Natural killer cell treated with Interleukin-12 subunit alpha and Interleukin-12 subunit beta and Interleukin-15 and Interleukin-18, amount 100 ng/mL, for 72 hours (primary cell): ENCODE results near the gene AFTPH. TPM values are rescaled to one million over a fixed set of nuclear protein-coding genes. Genes with fewer than 3 reads are reported as not detected.

ENCODE experiments used
- ATAC-seq, 2 donors: fragments of 150-1000 bp; cut with Tn5 transposase in 1 of 2; sonication (Bioruptor Pico), chemical (Tn5 transposase) in 1 of 2; 2 replicates each; pipeline ENCODE4 v1.10.0; 2021
- DNase-seq: peaks from one replicate; pipeline ENCODE4 v3.0.0; 2022; ENCODE audit warnings: low spot score
- H3K27ac Mint-ChIP-seq, 2 donors: 1 replicate in 1 of 2; 2 replicates in 1 of 2; pipeline ENCODE4 v1.8.0; 2022; ENCODE audit warnings: mixed read lengths in 2 of 2, mild to moderate bottlenecking in 1 of 2, moderate library complexity in 1 of 2
- H3K27me3 Mint-ChIP-seq, 2 donors: 1 replicate in 1 of 2; 2 replicates in 1 of 2; pipeline ENCODE4 v1.8.0; 2022; ENCODE audit warnings: mixed read lengths in 2 of 2
- H3K36me3 Mint-ChIP-seq: one replicate; pipeline ENCODE4 v1.8.0; 2022; ENCODE audit warnings: mixed read lengths
- H3K4me1 Mint-ChIP-seq, 2 donors: 1 replicate in 1 of 2; 2 replicates in 1 of 2; pipeline ENCODE4 v1.8.0; 2022; ENCODE audit warnings: low read depth in 2 of 2, mixed read lengths in 2 of 2, mild to moderate bottlenecking in 1 of 2
- H3K4me3 Mint-ChIP-seq: one replicate; pipeline ENCODE4 v1.8.0; 2022; ENCODE audit warnings: mixed read lengths
- H3K9me3 Mint-ChIP-seq: 2 replicates; pipeline ENCODE4 v1.8.0; 2022; ENCODE audit warnings: mixed read lengths
- total RNA-seq, 2 donors: library from RNA; stranded (reverse); gene quantifications; one replicate each; pipeline ENCODE4 v1.2.3, GENCODE V29; 2022

AFTPH gene
- total RNA-seq, 2 donors from 2014 or later: 38.7 to 49.0 TPM

GRCh38 chr2:64538764-64539433 is 14.8 kb downstream of the AFTPH start:
- peaks cover 47 to 59% of the 10 kb centered on the region in 2 donors for H3K4me1 Mint-ChIP-seq
- no peaks in the 10 kb centered on the region for H3K27me3 Mint-ChIP-seq
- H3K27ac Mint-ChIP-seq: peak overlapping the region; percentile 35 to 57
- ATAC-seq (peak; percentile 87 to 89), DNase-seq (no peak)
- peak overlapping the region; percentile 59 for H3K4me3 Mint-ChIP-seq
- no peaks in the 10 kb centered on the region for H3K9me3 Mint-ChIP-seq
- H3K36me3 Mint-ChIP-seq: no peaks in the 10 kb centered on the region

GRCh38 chr2:64540615-64541014 is 16.5 kb downstream of the AFTPH start:
- no peaks in the 10 kb centered on the region for H3K9me3 Mint-ChIP-seq
- H3K4me1 Mint-ChIP-seq: peaks cover 45 to 46% of the 10 kb centered on the region in 2 donors
- no peak overlapping the region for H3K27ac Mint-ChIP-seq
- no peaks in the 10 kb centered on the region for H3K27me3 Mint-ChIP-seq
- H3K36me3 Mint-ChIP-seq: no peaks in the 10 kb centered on the region
- DNase-seq: no peak
- ATAC-seq: no peak
- H3K4me3 Mint-ChIP-seq: no peak overlapping the region

- no peaks in the 10 kb centered on the region for H3K36me3 Mint-ChIP-seq
- ATAC-seq (no peak), DNase-seq (no peak)
- peaks cover 39 to 41% of the 10 kb centered on the region in 2 donors for H3K4me1 Mint-ChIP-seq
- H3K4me3 Mint-ChIP-seq: peak overlapping the region; percentile 15
- H3K27ac Mint-ChIP-seq: no peak overlapping the region
- H3K27me3 Mint-ChIP-seq: no peaks in the 10 kb centered on the region
- no peaks in the 10 kb centered on the region for H3K9me3 Mint-ChIP-seq
Observed at GRCh38 chr2:64541547-64541946, 17.4 kb downstream of the AFTPH start.

- ATAC-seq (no peak), DNase-seq (no peak)
- Mint-ChIP-seq H3K36me3 (no peaks in the 10 kb centered on the region), H3K4me1 (peaks cover 43 to 45% of the 10 kb centered on the region in 2 donors), H3K27me3 (no peaks in the 10 kb centered on the region), H3K9me3 (no peaks in the 10 kb centered on the region), H3K27ac (no peak overlapping the region), H3K4me3 (peak overlapping the region; percentile 15)
Observed at GRCh38 chr2:64542071-64543007, 18.2 kb downstream of the AFTPH start.

- Mint-ChIP-seq H3K27ac (no peak overlapping the region), H3K36me3 (no peaks in the 10 kb centered on the region), H3K4me1 (peaks cover 42 to 43% of the 10 kb centered on the region in 2 donors), H3K27me3 (no peaks in the 10 kb centered on the region), H3K9me3 (no peaks in the 10 kb centered on the region), H3K4me3 (no peak overlapping the region)
- DNase-seq (no peak), ATAC-seq (no peak)
Observed at GRCh38 chr2:64543008-64543697, 19.0 kb downstream of the AFTPH start.

GRCh38 chr2:64548761-64549160 is 24.6 kb downstream of the AFTPH start:
- Mint-ChIP-seq H3K9me3 (no peaks in the 10 kb centered on the region), H3K4me3 (peak overlapping the region; percentile 33), H3K36me3 (peaks cover 12% of the 10 kb centered on the region), H3K4me1 (peaks cover 24 to 26% of the 10 kb centered on the region in 2 donors), H3K27me3 (no peaks in the 10 kb centered on the region), H3K27ac (peak overlapping the region in 1 of 2 donors; percentile 36)
- peak; percentile 52 to 80 for ATAC-seq
- no peak for DNase-seq

- DNase-seq (no peak), ATAC-seq (no peak)
- no peak overlapping the region for H3K27ac Mint-ChIP-seq
- no peak overlapping the region for H3K4me3 Mint-ChIP-seq
- H3K9me3 Mint-ChIP-seq: no peaks in the 10 kb centered on the region
- peaks cover 12% of the 10 kb centered on the region for H3K36me3 Mint-ChIP-seq
- peaks cover 22% of the 10 kb centered on the region in 2 donors for H3K4me1 Mint-ChIP-seq
- H3K27me3 Mint-ChIP-seq: no peaks in the 10 kb centered on the region
Observed at GRCh38 chr2:64550042-64550441, 25.9 kb downstream of the AFTPH start.

- Mint-ChIP-seq H3K36me3 (peaks cover 12% of the 10 kb centered on the region), H3K4me1 (peaks cover 22 to 27% of the 10 kb centered on the region in 2 donors), H3K27ac (no peak overlapping the region), H3K9me3 (no peaks in the 10 kb centered on the region), H3K27me3 (no peaks in the 10 kb centered on the region), H3K4me3 (no peak overlapping the region)
- DNase-seq: no peak
- no peak for ATAC-seq
Observed at GRCh38 chr2:64551851-64552250, 27.7 kb downstream of the AFTPH start.

- no peaks in the 10 kb centered on the region for H3K9me3 Mint-ChIP-seq
- H3K27ac Mint-ChIP-seq: no peak overlapping the region
- H3K4me1 Mint-ChIP-seq: peaks cover 10 to 14% of the 10 kb centered on the region in 2 donors
- no peaks in the 10 kb centered on the region for H3K27me3 Mint-ChIP-seq
- peaks cover 12% of the 10 kb centered on the region for H3K36me3 Mint-ChIP-seq
- DNase-seq (no peak), ATAC-seq (no peak)
- no peak overlapping the region for H3K4me3 Mint-ChIP-seq
Observed at GRCh38 chr2:64554117-64554516, 30.0 kb downstream of the AFTPH start.

- Mint-ChIP-seq H3K9me3 (no peaks in the 10 kb centered on the region), H3K4me3 (no peak overlapping the region), H3K27me3 (no peaks in the 10 kb centered on the region), H3K27ac (no peak overlapping the region), H3K36me3 (no peaks in the 10 kb centered on the region), H3K4me1 (peaks cover 9 to 16% of the 10 kb centered on the region in 2 donors)
- DNase-seq (no peak), ATAC-seq (no peak)
Observed at GRCh38 chr2:64558445-64559081, 34.4 kb downstream of the AFTPH start.

- Mint-ChIP-seq H3K27ac (peak overlapping the region in 1 of 2 donors; percentile 16), H3K36me3 (no peaks in the 10 kb centered on the region), H3K9me3 (no peaks in the 10 kb centered on the region), H3K27me3 (no peaks in the 10 kb centered on the region), H3K4me3 (no peak overlapping the region), H3K4me1 (peaks cover 22 to 25% of the 10 kb centered on the region in 2 donors)
- ATAC-seq (no peak), DNase-seq (no peak)
Observed at GRCh38 chr2:64562148-64562784, 38.1 kb downstream of the AFTPH start.

GRCh38 chr2:64563436-64563938 is 39.4 kb downstream of the AFTPH start:
- H3K4me3 Mint-ChIP-seq: no peak overlapping the region
- no peak for DNase-seq
- no peaks in the 10 kb centered on the region for H3K27me3 Mint-ChIP-seq
- no peak overlapping the region for H3K27ac Mint-ChIP-seq
- peaks cover 4% of the 10 kb centered on the region for H3K36me3 Mint-ChIP-seq
- H3K9me3 Mint-ChIP-seq: no peaks in the 10 kb centered on the region
- ATAC-seq: no peak
- peaks cover 25 to 26% of the 10 kb centered on the region in 2 donors for H3K4me1 Mint-ChIP-seq
